OCI-LY1 (cell line): ENCODE results near the gene ABCC9.

Experiments
- EZH2 ChIP-seq: fragments of 200-600 bp; sonication (generic), shearing (Covaris generic); IDR thresholded peaks from 2 replicates; pipeline ENCODE4 v1.8.0; 2017; ENCODE audit warnings: borderline replicate concordance, mixed run types, mild to moderate bottlenecking, antibody characterized with exemption, low read length, moderate library complexity, mixed read lengths
- TF ChIP-seq, protein P1 (sequence below): fragments of 200-600 bp; sonication (generic), shearing (Covaris generic); IDR thresholded peaks from 2 replicates; pipeline ENCODE4 v1.5.1; 2017; ENCODE audit warnings: mild to moderate bottlenecking, antibody characterized with exemption, low read length, moderate library complexity, mixed read lengths

GRCh38 chr12:21980544-21980943 is 39.3 kb upstream of the ABCC9 start:
- TF ChIP-seq, protein P1, sequence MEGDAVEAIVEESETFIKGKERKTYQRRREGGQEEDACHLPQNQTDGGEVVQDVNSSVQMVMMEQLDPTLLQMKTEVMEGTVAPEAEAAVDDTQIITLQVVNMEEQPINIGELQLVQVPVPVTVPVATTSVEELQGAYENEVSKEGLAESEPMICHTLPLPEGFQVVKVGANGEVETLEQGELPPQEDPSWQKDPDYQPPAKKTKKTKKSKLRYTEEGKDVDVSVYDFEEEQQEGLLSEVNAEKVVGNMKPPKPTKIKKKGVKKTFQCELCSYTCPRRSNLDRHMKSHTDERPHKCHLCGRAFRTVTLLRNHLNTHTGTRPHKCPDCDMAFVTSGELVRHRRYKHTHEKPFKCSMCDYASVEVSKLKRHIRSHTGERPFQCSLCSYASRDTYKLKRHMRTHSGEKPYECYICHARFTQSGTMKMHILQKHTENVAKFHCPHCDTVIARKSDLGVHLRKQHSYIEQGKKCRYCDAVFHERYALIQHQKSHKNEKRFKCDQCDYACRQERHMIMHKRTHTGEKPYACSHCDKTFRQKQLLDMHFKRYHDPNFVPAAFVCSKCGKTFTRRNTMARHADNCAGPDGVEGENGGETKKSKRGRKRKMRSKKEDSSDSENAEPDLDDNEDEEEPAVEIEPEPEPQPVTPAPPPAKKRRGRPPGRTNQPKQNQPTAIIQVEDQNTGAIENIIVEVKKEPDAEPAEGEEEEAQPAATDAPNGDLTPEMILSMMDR = no peak
- no peak for TF ChIP-seq EZH2
